GM21529 (cell line): ENCODE data around the gene IDH2.

Experiments
- ATAC-seq: cut with Tn5 transposase; IDR thresholded peaks from one replicate; pipeline ENCODE4 v1.9.1; 2021; ENCODE audit not compliant: unreplicated experiment

The IDH2 gene

DNA sequence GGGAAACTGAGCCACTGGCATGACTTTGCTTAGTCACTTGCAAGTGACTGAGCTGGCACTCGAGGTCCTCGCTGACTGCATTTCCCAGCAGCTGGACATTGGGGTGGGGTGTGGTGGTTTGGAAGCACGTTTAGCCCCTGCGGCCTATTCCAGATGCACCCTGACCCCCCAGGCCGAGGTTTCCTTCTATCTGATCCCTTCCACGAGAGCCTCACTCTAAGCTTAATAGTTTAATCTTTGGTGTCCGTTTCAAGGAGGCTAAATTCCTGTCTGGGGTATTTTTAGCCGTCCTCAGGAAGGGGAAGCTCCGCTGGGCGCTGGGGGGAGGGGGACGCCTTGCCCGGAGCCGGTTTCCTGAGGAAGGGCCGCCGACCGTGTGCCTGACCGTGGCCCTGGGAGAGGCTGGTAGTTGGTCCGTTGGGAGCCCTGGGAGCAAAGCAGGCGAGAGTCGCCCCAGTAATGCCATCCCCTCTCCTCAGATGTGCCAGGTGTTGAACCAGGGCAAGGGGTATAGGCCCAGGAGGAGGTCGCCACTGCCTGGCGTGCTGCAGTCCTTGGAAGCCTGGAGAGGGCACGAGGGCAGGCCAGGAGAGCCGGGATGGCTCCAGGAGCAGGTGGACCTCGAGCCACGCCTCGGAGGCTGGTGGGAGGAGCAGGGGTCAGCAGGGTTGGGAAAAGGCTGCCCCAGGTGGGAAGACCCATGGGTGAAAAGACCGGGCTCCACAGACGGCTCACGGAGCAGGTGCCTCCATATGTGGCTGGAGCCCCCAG, 37.2 kb downstream of the IDH2 start:
- no peak for ATAC-seq

GRCh38 chr15:90063770-90064247, 38.5 kb downstream of the IDH2 start:
- no peak for ATAC-seq

DNA sequence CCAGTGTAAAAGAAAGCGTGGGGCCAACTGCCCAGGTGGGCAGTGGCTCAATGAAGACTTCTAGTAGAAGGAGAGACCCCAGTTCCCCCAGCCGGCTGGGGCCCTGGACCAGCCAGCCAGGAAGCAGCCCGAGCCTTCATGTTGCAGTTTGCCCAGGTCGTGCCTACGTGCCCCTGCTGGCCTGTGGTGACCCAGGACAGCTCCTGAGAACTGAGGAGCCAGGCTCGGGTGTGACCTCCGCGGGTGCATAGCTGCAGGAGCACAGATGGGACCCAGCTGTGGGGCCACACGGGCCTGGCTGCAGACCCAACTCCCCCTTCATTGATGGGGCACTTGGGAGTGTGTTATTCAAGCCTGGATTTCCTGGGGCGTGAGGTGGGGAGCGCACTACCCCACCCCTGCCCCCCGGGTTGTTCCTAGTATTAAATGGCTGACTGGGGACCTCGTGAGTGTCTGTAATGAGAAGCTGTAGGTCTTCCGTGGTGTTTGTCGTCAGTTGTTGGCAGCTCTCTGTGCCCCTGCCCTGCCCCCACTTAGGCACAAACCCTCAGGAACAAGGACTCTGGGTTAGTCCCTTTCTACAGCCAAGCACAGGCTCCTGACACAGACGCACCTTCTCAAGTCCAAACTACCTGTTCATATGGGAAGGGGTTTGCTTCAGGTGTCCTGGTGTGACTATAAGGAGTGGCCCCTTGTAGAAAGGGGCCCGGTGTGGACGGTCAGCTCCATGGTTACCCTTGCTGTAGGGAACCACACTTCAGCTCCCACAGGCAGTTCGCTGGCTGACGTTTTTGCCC, 39.1 kb downstream of the IDH2 start:
- no peak for ATAC-seq

DNA sequence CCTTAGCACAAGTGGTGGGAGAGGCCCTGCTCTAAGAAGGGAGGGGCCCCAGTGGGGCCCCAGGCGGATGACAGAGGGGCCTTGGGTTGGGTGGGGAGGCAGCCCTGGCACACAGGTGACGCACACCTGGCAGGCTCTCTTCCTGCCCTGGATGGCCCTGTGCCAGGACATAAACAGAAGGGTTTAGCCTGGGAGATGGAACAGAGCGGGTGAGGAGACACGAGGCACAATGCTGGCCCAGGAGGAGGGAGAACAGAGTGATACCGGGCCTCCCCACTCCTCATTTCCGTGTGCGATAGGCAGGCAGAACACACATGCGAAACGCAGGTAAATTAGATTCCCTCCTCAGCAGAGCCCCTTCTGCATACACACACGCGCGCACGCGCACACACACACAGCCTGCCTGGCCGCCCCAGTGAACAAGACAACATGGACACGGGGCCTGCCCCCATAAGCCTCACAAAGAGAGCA, 39.8 kb downstream of the IDH2 start:
- no peak for ATAC-seq

- no peak for ATAC-seq
Observed at GRCh38 chr15:90062023-90062442, 40.2 kb downstream of the IDH2 start.

DNA sequence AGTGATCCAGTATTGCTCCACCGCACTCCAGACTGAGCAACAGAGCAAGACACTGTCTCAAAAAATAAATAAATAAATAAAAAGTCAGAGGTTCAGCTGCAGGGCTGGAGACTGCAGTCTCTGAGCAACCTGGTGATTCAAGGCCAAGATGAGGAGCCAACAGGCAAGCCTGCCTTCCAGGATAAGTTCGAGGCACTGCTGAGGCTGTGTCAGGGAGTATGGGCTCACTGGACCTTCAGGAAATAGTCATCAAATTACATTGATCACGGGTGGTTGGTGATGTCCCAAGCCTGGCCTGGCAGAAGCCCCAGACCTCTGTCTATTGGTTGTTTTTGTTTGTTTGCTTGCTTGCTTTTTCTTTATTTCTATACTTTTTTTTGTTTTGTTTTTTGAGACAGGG, 41.5 kb downstream of the IDH2 start:
- ATAC-seq, result no peak

DNA sequence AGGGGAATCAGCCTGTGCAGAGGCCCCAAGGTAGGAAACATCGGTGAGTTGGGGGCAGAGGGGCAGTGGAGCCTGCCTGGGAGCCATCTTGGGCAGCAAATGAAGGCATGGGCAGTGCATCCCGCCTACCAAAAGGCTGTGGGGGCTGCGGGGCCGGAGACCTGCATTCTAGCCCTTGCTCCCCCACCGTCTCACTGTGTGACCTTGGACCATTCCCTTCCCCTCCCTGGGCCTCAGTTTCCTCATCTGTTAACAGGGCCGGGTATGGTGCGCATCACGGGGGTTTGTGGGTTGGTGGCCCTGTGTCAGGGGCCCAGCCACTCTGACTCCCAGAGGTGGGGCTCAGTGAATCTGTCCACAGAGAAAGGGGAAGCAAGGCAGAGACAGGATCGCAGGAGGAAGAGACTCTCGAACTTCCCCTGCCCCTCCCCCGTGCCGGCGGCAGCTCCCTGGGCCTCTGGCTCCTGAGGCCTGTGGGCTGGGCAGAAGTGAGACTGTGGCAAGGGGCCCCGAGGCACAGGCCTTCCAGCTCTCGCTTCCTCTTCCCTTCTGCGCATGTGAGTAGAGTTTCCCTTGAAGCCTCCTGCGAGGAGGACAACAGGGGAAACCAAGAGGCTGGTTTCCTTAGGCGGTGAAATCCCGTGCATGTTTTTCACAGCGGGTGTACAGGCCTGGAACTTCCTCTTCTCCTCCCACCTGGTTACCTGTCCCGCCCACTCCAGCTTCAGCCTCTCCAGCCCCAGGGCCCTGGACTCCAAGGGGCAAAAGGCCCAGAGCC, 42.9 kb downstream of the IDH2 start:
- ATAC-seq, result peak; percentile 84

GRCh38 chr15:90058775-90059174, 43.5 kb downstream of the IDH2 start:
- no peak for ATAC-seq

GRCh38 chr15:90058308-90058707, 44.0 kb downstream of the IDH2 start:
- ATAC-seq, result peak; percentile 40

- ATAC-seq, result no peak
Observed at GRCh38 chr15:90056529-90056928, 45.7 kb downstream of the IDH2 start.

- no peak for ATAC-seq
Observed at GRCh38 chr15:90055182-90055581, 47.1 kb downstream of the IDH2 start.

GRCh38 chr15:90054618-90055097, 47.6 kb downstream of the IDH2 start:
- ATAC-seq, result no peak

- ATAC-seq, result no peak
Observed at GRCh38 chr15:90053685-90054466, 48.4 kb downstream of the IDH2 start.

DNA sequence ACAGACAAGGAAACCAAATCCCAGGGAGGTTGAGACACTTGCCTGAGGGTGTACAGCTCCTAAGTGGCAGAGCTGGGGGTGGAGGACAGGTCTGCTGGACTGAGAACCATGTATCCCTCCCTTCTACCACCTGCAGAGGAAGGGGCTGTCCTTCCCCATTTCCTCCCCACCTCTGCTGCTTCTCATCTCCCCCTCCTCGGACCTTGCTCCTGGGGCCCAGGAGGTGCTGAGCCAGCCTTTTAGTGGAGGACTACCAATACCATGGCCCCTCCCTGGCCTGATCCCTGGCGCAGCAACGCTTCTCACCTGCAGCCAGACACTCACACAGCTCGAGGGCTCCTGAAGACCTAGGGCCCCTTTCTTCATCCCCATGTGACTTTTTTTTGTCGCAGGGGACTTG, 50.4 kb downstream of the IDH2 start:
- ATAC-seq, result no peak

GRCh38 chr15:90049666-90050604, 52.3 kb downstream of the IDH2 start:
- ATAC-seq, result no peak

GRCh38 chr15:90049030-90049429, 53.2 kb downstream of the IDH2 start:
- no peak for ATAC-seq

- no peak for ATAC-seq
Observed at GRCh38 chr15:90047956-90048575, 54.2 kb downstream of the IDH2 start.

GRCh38 chr15:90046911-90047392, 55.3 kb downstream of the IDH2 start:
- peak; percentile 45 for ATAC-seq

DNA sequence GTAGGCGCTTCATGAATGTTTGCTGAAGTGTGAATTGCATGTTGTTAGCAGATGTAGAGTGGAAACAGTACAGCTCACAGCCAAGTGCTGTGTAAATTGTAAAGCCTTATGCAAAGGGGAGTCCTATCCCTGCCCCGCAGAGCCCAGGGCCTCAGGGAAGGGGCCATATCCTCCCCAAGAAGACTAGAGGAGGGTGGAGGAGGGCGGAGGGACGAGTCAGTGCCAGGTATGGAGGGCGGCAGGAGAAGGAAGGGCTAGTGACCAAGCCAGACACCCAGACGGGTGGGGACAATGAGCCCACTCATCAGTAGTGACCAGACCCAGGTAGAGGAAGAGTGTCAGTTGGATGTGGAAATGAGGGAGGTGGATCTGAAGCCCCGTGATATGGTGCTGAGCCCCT, 56.0 kb downstream of the IDH2 start:
- ATAC-seq, result no peak
